ENCODE measurements around the gene PAK4. TPM values are rescaled to one million over a fixed set of nuclear protein-coding genes. Genes with fewer than 3 reads are reported as not detected.

The PAK4 gene
- total and polyA plus RNA-seq, 3 donors from 2014 or later = 61.0 to 88.3 (median 84.3) TPM

GRCh38 chr19:39150235-39150634 lies 24.6 kb downstream of the PAK4 start:
- Histone ChIP-seq H3K36me3 (ENCODE audit: low read depth, missing control alignments) (no peaks in the 10 kb centered on the region), H3K4me3 (no peak overlapping the region), H3K27ac (no peak overlapping the region), H3K4me1 (peaks cover 10% of the 10 kb centered on the region), H3K27me3 (no peaks in the 10 kb centered on the region), H3K9me3 (no peaks in the 10 kb centered on the region)
- intact Hi-C loops (cut with DNase I; ENCODE audit: low total_unique reads) = no loop called here
- 87 to 91% methylated on average over 8 of the region's 8 CpGs for WGBS, 2 donors
- no peak for DNase-seq
- TF ChIP-seq POLR2A (IDR thresholded peaks at IDR 0.05) (no peak), CTCF (IDR thresholded peaks at IDR 0.05) (no peak)

GRCh38 chr19:39150807-39151600 lies 25.4 kb downstream of the PAK4 start:
- no peak for DNase-seq
- Histone ChIP-seq H3K27ac (no peak overlapping the region), H3K27me3 (no peaks in the 10 kb centered on the region), H3K36me3 (ENCODE audit: low read depth, missing control alignments) (no peaks in the 10 kb centered on the region), H3K9me3 (no peaks in the 10 kb centered on the region), H3K4me3 (no peak overlapping the region), H3K4me1 (peaks cover 4% of the 10 kb centered on the region)
- 63 to 68% methylated on average over 26 of the region's 26 CpGs for WGBS, 2 donors
- TF ChIP-seq POLR2A (IDR thresholded peaks at IDR 0.05) (no peak), CTCF (IDR thresholded peaks at IDR 0.05) (no peak)
- intact Hi-C loops (cut with DNase I; ENCODE audit: low total_unique reads) = no loop called here

- TF ChIP-seq POLR2A (IDR thresholded peaks at IDR 0.05) (no peak), CTCF (IDR thresholded peaks at IDR 0.05) (no peak)
- 94 to 96% methylated on average over 10 of the region's 10 CpGs for WGBS, 2 donors
- H3K27ac ChIP-seq = no peak overlapping the region
- H3K27me3 ChIP-seq = no peaks in the 10 kb centered on the region
- H3K36me3 ChIP-seq (ENCODE audit: low read depth, missing control alignments) = no peaks in the 10 kb centered on the region
- peaks cover 9% of the 10 kb centered on the region for H3K4me1 ChIP-seq
- intact Hi-C loops (cut with DNase I; ENCODE audit: low total_unique reads) = no loop called here
- H3K9me3 ChIP-seq = no peaks in the 10 kb centered on the region
- DNase-seq = no peak
- no peak overlapping the region for H3K4me3 ChIP-seq
These were observed 26.5 kb downstream of the PAK4 start for GRCh38 chr19:39152066-39152465.

- DNase-seq = no peak
- intact Hi-C loops (cut with DNase I; ENCODE audit: low total_unique reads) = no loop called here
- no peaks in the 10 kb centered on the region for H3K27me3 ChIP-seq
- no peaks in the 10 kb centered on the region for H3K9me3 ChIP-seq
- H3K27ac ChIP-seq = no peak overlapping the region
- H3K4me1 ChIP-seq = peaks cover 16% of the 10 kb centered on the region
- 84% methylated on average over 13 of the region's 13 CpGs for WGBS, 2 donors
- TF ChIP-seq POLR2A (IDR thresholded peaks at IDR 0.05) (no peak), CTCF (IDR thresholded peaks at IDR 0.05) (no peak)
- no peak overlapping the region for H3K4me3 ChIP-seq
- no peaks in the 10 kb centered on the region for H3K36me3 ChIP-seq (ENCODE audit: low read depth, missing control alignments)
These were observed 28.6 kb downstream of the PAK4 start for GRCh38 chr19:39154100-39154628.
